Measurements from ENCODE around the gene AAMDC.
"Not testable (repeated sequence)": the region's sequence is repeated elsewhere in the genome, so short reads cannot be mapped to it uniquely, and the experiment has no call there.

The AAMDC gene

DNA sequence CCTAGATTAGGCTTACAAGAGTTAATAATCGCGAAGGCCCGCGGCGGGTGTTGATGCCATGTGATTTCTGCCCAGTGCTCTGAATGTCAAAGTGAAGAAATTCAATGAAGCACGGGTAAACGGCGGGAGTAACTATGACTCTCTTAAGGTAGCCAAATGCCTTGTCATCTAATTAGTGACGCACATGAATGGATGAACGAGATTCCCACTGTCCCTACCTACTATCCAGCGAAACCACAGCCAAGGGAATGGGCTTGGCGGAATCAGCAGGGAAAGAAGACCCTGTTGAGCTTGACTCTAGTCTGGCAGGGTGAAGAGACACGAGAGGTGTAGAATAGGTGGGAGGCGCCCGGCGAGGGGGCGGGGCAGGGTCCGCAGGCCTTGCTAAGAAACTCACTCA, 65.5 kb downstream of the AAMDC start:
- no peak for DNase-seq (ENCODE audit: low spot score)

DNA sequence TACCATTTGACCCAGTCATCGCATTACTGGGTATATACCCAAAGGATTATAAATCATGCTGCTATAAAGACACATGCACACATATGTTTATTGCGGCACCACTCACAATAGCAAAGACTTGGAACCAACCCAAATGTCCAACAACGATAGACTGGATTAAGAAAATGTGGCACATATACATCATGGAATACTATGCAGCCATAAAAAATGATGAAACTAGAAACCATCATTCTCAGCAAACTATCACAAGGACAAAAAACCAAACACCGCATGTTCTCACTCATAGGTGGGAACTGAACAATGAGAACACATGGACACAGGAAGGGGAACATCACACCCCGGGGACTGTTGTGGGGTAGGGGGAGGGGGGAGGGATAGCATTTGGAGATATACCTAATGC, 68.1 kb downstream of the AAMDC start:
- DNase-seq (ENCODE audit: low spot score), result not testable (repeated sequence)

DNA sequence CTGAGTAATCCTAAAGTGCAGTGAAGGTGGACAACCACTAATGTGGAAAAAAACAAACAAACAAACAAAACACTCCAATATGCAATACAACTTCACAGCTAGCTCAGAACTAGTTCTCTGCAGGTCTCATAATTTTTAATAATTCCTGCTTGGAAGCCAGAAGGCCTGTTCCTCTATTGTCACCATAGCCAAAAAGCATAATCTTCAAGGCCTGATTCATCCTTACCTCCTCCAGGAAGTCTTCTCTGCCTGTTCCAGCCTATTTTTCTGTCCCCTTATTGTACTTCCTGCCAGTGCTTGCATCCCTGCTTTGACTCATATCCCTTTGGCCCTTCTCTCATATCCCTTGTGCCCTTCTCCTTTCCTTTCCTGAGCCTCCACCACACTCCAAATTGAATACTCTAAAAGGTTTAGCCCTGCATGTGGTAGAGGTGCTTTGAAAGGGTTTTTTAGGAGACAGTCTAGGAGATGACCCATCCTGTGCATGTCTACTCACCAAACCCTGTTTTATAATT, 69.2 kb downstream of the AAMDC start:
- not testable (repeated sequence) for DNase-seq (ENCODE audit: low spot score)

DNA sequence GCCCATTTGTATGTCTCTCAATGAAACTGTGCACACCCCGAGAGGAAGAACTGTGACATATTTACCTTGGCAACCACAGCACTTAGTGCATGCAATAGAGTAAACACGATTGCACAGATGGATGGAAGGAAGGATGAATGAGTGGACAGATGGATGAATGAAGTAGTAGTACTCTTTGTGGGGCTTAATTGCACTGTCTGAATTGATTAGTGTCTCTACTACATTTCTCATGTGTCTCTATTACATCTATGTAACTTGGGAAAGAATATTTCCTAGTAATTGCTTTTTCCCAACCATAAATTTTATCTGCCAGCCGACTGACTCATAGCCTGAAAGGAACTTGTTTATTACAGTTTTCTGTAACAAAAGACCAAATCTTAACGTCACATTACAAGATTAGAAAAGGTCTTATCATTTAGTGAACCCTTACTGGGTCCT, 69.7 kb downstream of the AAMDC start:
- not testable (repeated sequence) for DNase-seq (ENCODE audit: low spot score)

DNA sequence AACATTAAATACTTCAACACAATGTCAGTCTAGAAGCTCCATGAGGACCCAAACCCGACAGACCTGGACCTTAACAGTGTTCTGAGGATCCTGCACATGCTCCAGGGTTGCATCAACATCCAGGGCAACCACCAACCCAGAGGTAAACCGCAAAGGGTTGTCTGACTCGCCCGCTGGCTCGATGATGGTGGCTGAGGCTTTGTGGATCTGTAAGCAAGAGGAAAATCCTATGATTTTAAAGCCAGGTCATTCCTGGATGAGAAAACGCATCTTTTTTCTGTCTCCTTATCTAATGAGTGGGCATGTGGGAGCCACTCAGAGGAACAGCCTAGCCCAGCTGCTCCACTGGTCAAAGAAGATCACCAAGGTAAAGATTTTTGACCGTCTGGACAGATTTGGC, 70.3 kb downstream of the AAMDC start:
- not testable (repeated sequence) for DNase-seq (ENCODE audit: low spot score)

DNA sequence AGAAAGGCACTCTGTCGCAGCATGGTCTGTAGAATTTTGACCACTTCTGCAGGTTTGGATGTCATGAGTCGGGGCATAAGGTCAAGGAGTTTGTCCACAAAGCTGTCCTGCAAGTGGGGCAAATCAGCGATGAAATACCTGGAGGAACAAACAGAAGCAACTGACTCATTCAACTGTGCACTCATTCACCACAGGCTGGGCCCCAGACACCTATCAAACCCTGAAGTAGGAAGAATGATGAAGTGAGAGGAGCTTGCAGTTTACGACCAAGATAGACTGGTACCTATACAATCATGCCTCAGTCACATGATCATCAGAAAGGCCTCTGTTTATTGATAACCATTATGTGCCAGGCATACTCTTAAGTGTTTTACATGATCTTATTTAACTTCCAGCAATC, 70.8 kb downstream of the AAMDC start:
- DNase-seq (ENCODE audit: low spot score), result not testable (repeated sequence)

DNA sequence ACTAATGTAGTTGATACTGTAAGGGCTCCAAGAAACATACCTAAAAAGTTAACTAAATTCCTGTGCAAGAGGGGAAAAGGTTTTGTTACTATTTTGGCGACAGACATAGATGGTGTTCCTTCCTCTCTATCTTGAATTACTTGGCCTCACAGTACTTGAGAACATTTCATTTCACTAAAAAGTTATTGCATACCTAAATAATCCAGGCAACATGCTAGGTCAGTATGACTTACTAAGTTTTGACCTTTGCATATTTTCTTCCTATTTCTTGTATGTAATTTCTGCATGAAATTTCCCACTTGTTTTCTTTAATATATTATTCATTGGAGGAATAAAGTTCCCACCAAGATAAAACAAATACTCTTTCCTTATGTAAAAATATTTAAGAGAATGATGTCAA, 74.0 kb downstream of the AAMDC start:
- not testable (repeated sequence) for DNase-seq (ENCODE audit: low spot score)

DNA sequence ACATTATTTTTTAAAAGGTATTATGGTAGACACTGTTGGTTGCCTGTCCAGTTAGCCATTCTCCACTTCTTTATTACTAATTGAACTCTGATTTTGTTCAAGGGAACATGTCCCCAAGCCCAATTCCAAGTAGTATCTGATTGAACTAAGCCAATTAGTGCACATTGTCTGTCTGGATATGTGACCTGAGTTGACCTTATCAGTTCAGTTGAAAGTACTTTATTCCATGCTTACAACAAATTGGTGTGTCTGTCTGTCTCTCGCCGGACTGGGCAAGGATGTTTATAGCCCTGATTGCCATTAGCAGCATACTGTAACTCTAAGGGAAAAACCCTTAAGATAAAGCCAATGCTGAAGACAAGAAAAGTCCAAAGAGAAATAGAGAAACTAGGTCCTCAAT, 87.9 kb downstream of the AAMDC start:
- DNase-seq (ENCODE audit: low spot score), result no peak

DNA sequence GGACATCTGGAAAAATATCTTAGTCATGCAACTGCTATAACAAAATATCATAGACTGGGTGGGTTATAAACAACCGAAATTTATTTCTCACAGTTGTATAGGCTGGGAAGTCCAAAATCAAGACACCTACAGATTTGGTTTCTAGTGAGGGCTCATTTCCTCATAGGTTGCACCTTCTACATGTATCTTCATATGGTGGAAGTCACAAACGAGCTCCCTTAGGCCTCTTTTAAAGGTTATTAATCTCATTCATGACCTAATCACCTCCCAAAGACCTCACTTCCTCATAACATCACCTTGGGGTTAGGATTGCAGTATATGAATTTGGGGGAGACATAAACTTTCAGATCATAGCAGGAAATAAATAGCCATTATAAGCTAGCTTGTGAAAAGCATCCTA, 88.3 kb downstream of the AAMDC start:
- DNase-seq (ENCODE audit: low spot score), result no peak

DNA sequence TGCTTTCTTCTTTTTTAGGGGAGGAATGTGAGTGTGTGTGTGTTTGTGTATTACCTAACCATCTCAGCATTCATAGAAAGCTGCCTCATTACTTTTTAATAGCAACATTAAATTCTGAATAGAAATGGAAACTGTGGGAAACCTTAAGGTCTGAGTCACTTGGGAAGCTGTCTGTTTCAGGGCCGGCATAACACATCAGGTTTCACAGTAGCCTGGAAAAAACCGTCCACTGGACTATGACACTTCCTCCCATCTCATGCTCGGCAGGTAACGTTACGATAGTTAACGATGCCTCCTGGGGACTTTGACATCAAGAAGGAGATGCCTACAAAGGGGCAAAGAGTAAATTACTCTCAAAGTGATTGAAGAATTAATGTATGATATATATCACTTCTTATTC, 89.9 kb downstream of the AAMDC start:
- peak; percentile 11 for DNase-seq (ENCODE audit: low spot score)

DNA sequence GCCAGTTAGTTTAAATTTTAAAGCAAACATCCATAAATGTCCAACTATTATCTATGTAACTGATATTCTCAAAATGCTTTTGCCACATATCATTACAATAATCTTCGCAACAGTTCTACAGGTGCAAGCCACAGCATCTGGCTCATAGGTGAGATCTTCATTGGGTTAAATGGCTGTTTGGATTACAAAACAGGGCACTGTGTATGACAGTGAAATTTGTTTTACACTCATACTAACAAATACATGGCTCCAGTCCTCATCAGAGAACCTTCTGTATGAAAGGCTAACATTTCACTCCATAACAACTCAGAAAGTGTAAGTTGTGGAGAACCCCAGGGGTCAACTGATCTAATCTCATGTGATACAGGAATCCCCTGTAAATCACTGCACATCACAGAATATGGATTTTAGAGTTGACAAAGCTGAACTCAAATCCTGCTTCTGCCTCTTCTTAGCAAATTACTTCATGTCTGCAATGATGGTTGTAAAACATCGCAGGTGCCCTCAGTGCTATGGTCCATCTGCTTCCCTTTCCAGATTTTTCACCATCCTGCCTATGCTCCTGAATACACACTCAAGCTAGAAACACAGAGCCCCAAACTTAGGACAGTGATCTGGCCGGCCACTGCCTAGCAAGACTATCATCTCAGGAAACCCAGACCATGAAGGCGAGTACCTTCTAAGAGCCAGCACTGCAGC, 92.8 kb downstream of the AAMDC start:
- not testable (repeated sequence) for DNase-seq (ENCODE audit: low spot score)

DNA sequence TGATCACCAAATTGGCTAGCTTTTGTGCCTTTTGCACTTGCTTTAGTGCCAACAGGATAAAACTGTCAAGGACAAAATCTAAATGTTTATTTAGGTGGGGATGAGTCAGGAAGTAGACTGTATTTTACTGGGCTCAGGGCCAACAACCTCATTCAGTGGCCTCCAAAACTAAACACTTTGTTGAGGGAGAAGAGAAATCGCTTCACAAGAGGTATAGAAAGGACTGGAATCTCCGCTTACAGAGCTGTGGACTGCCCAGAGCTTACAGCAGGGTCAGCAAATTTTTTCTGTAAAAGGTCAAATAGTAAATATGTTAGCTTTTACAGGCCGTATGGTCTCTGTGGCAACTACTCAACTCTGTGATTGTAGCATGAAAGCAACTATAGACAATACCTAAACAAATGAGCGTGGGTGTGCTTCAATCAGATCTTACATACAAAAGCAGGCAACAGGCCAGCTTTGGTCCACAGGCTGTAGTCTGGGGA, 93.4 kb downstream of the AAMDC start:
- DNase-seq (ENCODE audit: low spot score), result not testable (repeated sequence)

DNA sequence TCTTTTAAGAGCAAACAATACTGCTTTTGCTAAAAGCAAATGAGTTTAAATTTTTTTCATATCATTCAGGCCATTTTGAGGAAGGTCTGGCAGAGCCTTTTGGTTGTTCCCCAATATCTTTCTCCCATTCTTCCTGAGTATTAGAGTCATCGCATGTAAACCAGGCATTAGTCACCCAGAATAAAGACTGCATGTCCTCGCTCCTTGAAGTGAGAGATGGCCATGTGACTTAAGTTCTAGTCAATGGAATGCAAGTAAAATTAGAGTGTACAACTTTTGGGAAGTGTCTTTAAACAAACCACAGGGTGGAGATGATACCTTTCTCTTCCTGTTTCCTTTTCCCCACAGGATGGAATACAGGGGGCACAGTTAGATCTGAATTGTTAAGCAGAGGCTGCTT, 96.8 kb downstream of the AAMDC start:
- DNase-seq (ENCODE audit: low spot score), result not testable (repeated sequence)
